Lower lobe of right lung (tissue), 2 donors: Measurements from ENCODE around the gene TMEM240. TPM values are rescaled to one million over a fixed set of nuclear protein-coding genes. Genes with fewer than 3 reads are reported as not detected.

Source experiments
- ATAC-seq, 2 donors: fragments of 200-7000 bp; cut with Tn5 transposase; one replicate each; pipeline ENCODE4 v1.9.1; 2020 to 2022; ENCODE audit warnings: mild to moderate bottlenecking in 2 of 2, moderate library complexity in 2 of 2
- DNase-seq: peaks from one replicate; pipeline ENCODE4 v3.0.0-alpha.2; 2020
- H3K27ac ChIP-seq: fragments of 200-600 bp; one replicate; pipeline ENCODE4 v1.8.0; 2022
- H3K27me3 ChIP-seq: fragments of 200-600 bp; one replicate; pipeline ENCODE4 v1.8.0; 2022; ENCODE audit warnings: low read depth
- H3K36me3 ChIP-seq: fragments of 200-600 bp; one replicate; pipeline ENCODE4 v1.8.0; 2022; ENCODE audit warnings: mild to moderate bottlenecking
- H3K4me1 ChIP-seq: fragments of 200-600 bp; one replicate; pipeline ENCODE4 v1.8.0; 2022
- H3K4me3 ChIP-seq: fragments of 200-600 bp; one replicate; pipeline ENCODE4 v1.8.0; 2022; ENCODE audit warnings: mild to moderate bottlenecking
- H3K9me3 ChIP-seq: fragments of 200-600 bp; one replicate; pipeline ENCODE4 v1.8.0; 2022
- CTCF ChIP-seq: fragments of 200-600 bp; IDR thresholded peaks from one replicate; pipeline ENCODE4 v1.8.0; 2022; ENCODE audit warnings: antibody characterized with exemption, mild to moderate bottlenecking
- intact Hi-C: fragments of 100-400 bp; cut with DNase I; formaldehyde crosslinking; loops from one replicate; pipeline ENCODE4 v1.11.0; 2022
- total RNA-seq: library from RNA; stranded (reverse); fragmentation: NEBNext Ultra II Directional; extraction: Animal tissue kit (Norgen Biotek cat#: 25700); gene quantifications from one replicate; pipeline ENCODE4 v1.2.1, GENCODE V29; 2021
- donor health status: DM: no; HTN: yes; CAD: no; lungs with severe emphysema.

Gene TMEM240
- total RNA-seq, 1 donor from 2014 or later = 3.9 TPM

- peak; percentile 97 for DNase-seq
- Histone ChIP-seq H3K4me1 (peaks cover 34% of the 10 kb centered on the region), H3K27ac (peak within 1 kb of the TSS; percentile 100), H3K27me3 (no peaks in the 10 kb centered on the region), H3K36me3 (peaks cover 9% of the 10 kb centered on the region), H3K9me3 (no peaks in the 10 kb centered on the region), H3K4me3 (peak within 1 kb of the TSS; percentile 89)
- ATAC-seq = peak; percentile 95 to 96
- TF ChIP-seq CTCF = no peak
- intact Hi-C loops = no loop called here
Observed at GRCh38 chr1:1574721-1575537, 34.5 kb upstream of the TMEM240 start, which contains the start of gene SSU72. TSS of gene SSU72 (minus strand) at chr1:1574863. CDS start at chr1:1574557, 306 bp downstream.

- peak overlapping the region; percentile 100 for H3K27ac ChIP-seq
- H3K4me1 ChIP-seq = peaks cover 41% of the 10 kb centered on the region
- peak; percentile 72 for DNase-seq
Observed at GRCh38 chr1:1573843-1574720, 33.7 kb upstream of the TMEM240 start.

DNA sequence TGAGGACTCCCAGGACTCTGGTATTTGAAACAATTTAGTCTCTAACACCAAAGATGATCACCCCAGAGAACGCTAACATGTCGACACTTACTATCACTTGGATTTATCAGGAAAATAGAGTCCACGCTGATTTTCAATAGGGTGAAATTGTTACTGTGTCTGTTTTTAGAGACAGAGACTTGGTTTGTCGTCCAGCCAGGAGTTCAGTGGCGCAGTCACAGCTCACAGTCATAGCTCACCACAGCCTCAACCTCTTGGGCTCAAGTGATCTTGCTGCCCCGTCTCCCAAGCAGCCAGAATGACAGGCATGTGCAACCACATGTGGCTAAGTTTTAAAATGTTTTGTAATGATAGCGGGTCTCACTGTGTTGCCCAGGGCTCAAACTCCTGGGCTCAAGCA is 28.9 kb upstream of the TMEM240 start:
- intact Hi-C loops = no loop called here
- DNase-seq (no peak), ATAC-seq (no peak)
- H3K4me3 ChIP-seq = no peak overlapping the region
- no peak overlapping the region for H3K27ac ChIP-seq
- H3K27me3 ChIP-seq = no peaks in the 10 kb centered on the region
- no peak for TF ChIP-seq CTCF
- H3K36me3 ChIP-seq = peaks cover 27% of the 10 kb centered on the region
- no peaks in the 10 kb centered on the region for H3K9me3 ChIP-seq
- peaks cover 57% of the 10 kb centered on the region for H3K4me1 ChIP-seq

More at GRCh38 chr1:1573843-1574720, 33.7 kb upstream of the TMEM240 start:
- intact Hi-C loops = no loop called here
- Histone ChIP-seq H3K36me3 (peaks cover 9% of the 10 kb centered on the region), H3K9me3 (no peaks in the 10 kb centered on the region), H3K4me3 (peak overlapping the region; percentile 89), H3K27me3 (no peaks in the 10 kb centered on the region)
- peak; percentile 81 to 82 for ATAC-seq
- TF ChIP-seq CTCF = no peak

DNA sequence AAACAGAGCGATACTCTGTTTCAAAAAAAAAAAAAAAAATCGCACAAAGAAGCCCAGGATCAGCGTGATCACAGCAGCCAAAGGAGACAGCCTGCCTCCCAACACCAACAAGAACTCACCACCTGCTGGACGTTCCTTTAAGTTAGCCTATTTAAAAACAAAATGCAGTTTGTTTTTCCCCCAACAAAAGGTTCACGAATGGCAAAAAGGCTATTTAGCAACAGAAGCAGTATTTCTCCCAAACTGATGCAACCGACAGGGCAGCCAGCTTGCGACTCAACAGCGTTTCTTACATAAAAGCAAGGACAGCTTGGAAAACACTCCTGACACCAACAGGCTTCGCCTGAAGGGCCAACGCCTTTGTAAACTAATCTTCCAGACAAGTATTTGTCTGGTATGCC is 27.5 kb upstream of the TMEM240 start:
- peaks cover 50% of the 10 kb centered on the region for H3K4me1 ChIP-seq
- H3K27ac ChIP-seq = no peak overlapping the region
- no peak for ATAC-seq

More for the DNA sequence above, 27.5 kb upstream of the TMEM240 start:
- TF ChIP-seq CTCF = no peak
- intact Hi-C loops = no loop called here
- Histone ChIP-seq H3K27me3 (no peaks in the 10 kb centered on the region), H3K9me3 (no peaks in the 10 kb centered on the region), H3K36me3 (peaks cover 41% of the 10 kb centered on the region), H3K4me3 (no peak overlapping the region)
- no peak for DNase-seq
